Activated CD8-positive, alpha-beta T cell treated with anti-CD3 and anti-CD28 coated beads for 36 hours (primary cell): ENCODE results near the gene SCN4A. TPM values are rescaled to one million over a fixed set of nuclear protein-coding genes. Genes with fewer than 3 reads are reported as not detected.
"Not testable (repeated sequence)": the region's sequence is repeated elsewhere in the genome, so short reads cannot be mapped to it uniquely, and the experiment has no call there.

ENCODE experiments used
- ATAC-seq: fragments of 200-7000 bp; cut with Tn5 transposase; one replicate; pipeline ENCODE4 v1.10.0; 2021; ENCODE audit warnings: mild to moderate bottlenecking, moderate library complexity
- CTCF ChIA-PET: fragments of 350-600 bp; sonication (Branson Sonifier 250); formaldehyde crosslinking; loops from one replicate; lab custom pipeline; 2021; ENCODE audit warnings: antibody characterized with exemption; lab: Charles Lee
- POLR2A ChIA-PET: fragments of 350-600 bp; sonication (Branson Sonifier 250); formaldehyde crosslinking; loops from one replicate; lab custom pipeline; 2021; ENCODE audit warnings: antibody characterized with exemption; lab: Charles Lee
- DNase-seq: peaks from one replicate; pipeline ENCODE4 v3.0.0-alpha.2; 2020
- H3K27ac Mint-ChIP-seq: one replicate; pipeline ENCODE4 v1.8.0; 2021; ENCODE audit warnings: mild to moderate bottlenecking, mixed read lengths
- H3K27me3 Mint-ChIP-seq: one replicate; pipeline ENCODE4 v1.8.0; 2021; ENCODE audit warnings: mixed read lengths
- H3K36me3 Mint-ChIP-seq: one replicate; pipeline ENCODE4 v1.8.0; 2021; ENCODE audit warnings: low read depth, mixed read lengths
- H3K4me1 Mint-ChIP-seq: one replicate; pipeline ENCODE4 v1.8.0; 2021; ENCODE audit warnings: low read depth, mixed read lengths
- H3K4me3 Mint-ChIP-seq: one replicate; pipeline ENCODE4 v1.8.0; 2021; ENCODE audit warnings: mild to moderate bottlenecking, moderate library complexity, mixed read lengths
- H3K9me3 Mint-ChIP-seq: one replicate; pipeline ENCODE4 v1.8.0; 2021; ENCODE audit warnings: mixed read lengths
- CTCF ChIP-seq: fragments of 200-600 bp; IDR thresholded peaks from one replicate; pipeline ENCODE4 v1.8.0; 2022; ENCODE audit warnings: antibody characterized with exemption, mild to moderate bottlenecking
- intact Hi-C: fragments of 100-400 bp; cut with micrococcal nuclease; formaldehyde crosslinking; loops from one replicate; pipeline ENCODE4 v1.10.0; 2022
- total RNA-seq, 2 experiments: library from RNA; stranded (reverse); gene quantifications; one replicate each; pipeline ENCODE4 v1.2.3, GENCODE V29; 2021

SCN4A gene
- total RNA-seq, 2 experiments from 2014 or later: 0.20 to 0.23 TPM

GRCh38 chr17:63918305-63918704 is 54.4 kb downstream of the SCN4A start:
- H3K27me3 Mint-ChIP-seq: no peaks in the 10 kb centered on the region
- DNase-seq (no peak), ATAC-seq (no peak)
- no peaks in the 10 kb centered on the region for H3K36me3 Mint-ChIP-seq
- no peaks in the 10 kb centered on the region for H3K9me3 Mint-ChIP-seq
- H3K4me3 Mint-ChIP-seq: no peak overlapping the region
- H3K27ac Mint-ChIP-seq: no peak overlapping the region
- ChIA-PET POLR2A (interaction anchor here (0.6 to 0.9 kb wide), 3 partner anchors 105 to 197 kb away, joined by 3 to 6 read pairs (median 3); no protein-coding TSS in a partner anchor), CTCF (interaction anchor here (1.0 to 9.7 kb wide), 19 partner anchors 10 to 317 kb away, joined by 3 to 126 read pairs (median 13); partner anchors contain the start of genes CD79B, ERN1 and ICAM2)
- intact Hi-C loops: loop anchor here (2.0 to 5.0 kb wide), 4 partner anchors 28 to 214 kb away; partner anchors contain the start of gene ERN1
- peaks cover 5% of the 10 kb centered on the region for H3K4me1 Mint-ChIP-seq
- TF ChIP-seq CTCF: no peak

GRCh38 chr17:63917646-63918045 is 55.1 kb downstream of the SCN4A start:
- Mint-ChIP-seq H3K4me1 (peaks cover 5% of the 10 kb centered on the region), H3K36me3 (no peaks in the 10 kb centered on the region), H3K27ac (no peak overlapping the region), H3K27me3 (no peaks in the 10 kb centered on the region), H3K9me3 (no peaks in the 10 kb centered on the region), H3K4me3 (no peak overlapping the region)
- ChIA-PET CTCF (interaction anchor here (1.3 to 9.7 kb wide), 9 partner anchors 11 to 216 kb away, joined by 3 to 126 read pairs (median 38); no protein-coding TSS in a partner anchor), POLR2A (interaction anchor here (0.8 kb wide), 1 partner anchor 108 kb away, joined by 3 read pairs; no protein-coding TSS in a partner anchor)
- intact Hi-C loops: loop anchor here (2.0 to 5.0 kb wide), 4 partner anchors 29 to 215 kb away; partner anchors contain the start of gene ERN1
- TF ChIP-seq CTCF: no peak
- no peak for DNase-seq
- ATAC-seq: no peak

- POLR2A ChIA-PET, H3K36me3 Mint-ChIP-seq: not testable (repeated sequence)
- CTCF ChIA-PET: interaction anchor here (2.8 to 9.7 kb wide), 4 partner anchors 14 to 216 kb away, joined by 19 to 126 read pairs (median 66); no protein-coding TSS in a partner anchor
Measured at GRCh38 chr17:63917206-63917605, 55.5 kb downstream of the SCN4A start.

GRCh38 chr17:63916566-63917185 is 56.0 kb downstream of the SCN4A start:
- DNase-seq (no peak), ATAC-seq (no peak)
- ChIA-PET CTCF (interaction anchor here (1.1 to 9.7 kb wide), 5 partner anchors 30 to 217 kb away, joined by 3 to 126 read pairs (median 4); no protein-coding TSS in a partner anchor), POLR2A (no interaction called here)
- Mint-ChIP-seq H3K27ac (no peak overlapping the region), H3K27me3 (no peaks in the 10 kb centered on the region), H3K9me3 (no peaks in the 10 kb centered on the region), H3K36me3 (no peaks in the 10 kb centered on the region), H3K4me1 (peaks cover 5% of the 10 kb centered on the region), H3K4me3 (no peak overlapping the region)
- TF ChIP-seq CTCF: no peak
- intact Hi-C loops: loop anchor here (5.0 kb wide), 3 partner anchors 76 to 216 kb away; partner anchors contain the start of gene ERN1

More at GRCh38 chr17:63917206-63917605, 55.5 kb downstream of the SCN4A start:
- ATAC-seq, H3K9me3 Mint-ChIP-seq, H3K27ac Mint-ChIP-seq, H3K27me3 Mint-ChIP-seq, H3K4me1 Mint-ChIP-seq, DNase-seq, H3K4me3 Mint-ChIP-seq: not testable (repeated sequence)
- intact Hi-C loops: loop anchor here (5.0 kb wide), 3 partner anchors 75 to 215 kb away; partner anchors contain the start of gene ERN1

GRCh38 chr17:63915753-63916152 is 57.0 kb downstream of the SCN4A start:
- CTCF ChIA-PET: interaction anchor here (0.9 to 9.7 kb wide), 6 partner anchors 15 to 218 kb away, joined by 3 to 126 read pairs (median 4); no protein-coding TSS in a partner anchor
- POLR2A ChIA-PET, H3K9me3 Mint-ChIP-seq, H3K4me3 Mint-ChIP-seq, ATAC-seq, H3K27me3 Mint-ChIP-seq, DNase-seq, H3K27ac Mint-ChIP-seq, H3K36me3 Mint-ChIP-seq, H3K4me1 Mint-ChIP-seq: not testable (repeated sequence)
- intact Hi-C loops: loop anchor here (5.0 kb wide), 3 partner anchors 77 to 217 kb away; partner anchors contain the start of gene ERN1
